K562 (cell line): ENCODE results near the gene OR8B12. TPM values are rescaled to one million over a fixed set of nuclear protein-coding genes. Genes with fewer than 3 reads are reported as not detected.

Experiments
- BDP1 ChIP-seq: IDR thresholded peaks from 3 replicates; pipeline ENCODE4 v1.6.1; 2011; ENCODE audit not compliant: insufficient read length, insufficient read depth
- CREB3 ChIP-seq: fragments of 450-650 bp; conservative IDR thresholded peaks from 2 replicates; pipeline ENCODE4 v1.6.1; 2016; ENCODE audit warnings: missing genetic modification characterization, low read depth, mild to moderate bottlenecking, missing compliant biosample characterization, moderate library complexity
- CXXC5 ChIP-seq: fragments of 250-450 bp; sonication (Bioruptor Pico); IDR thresholded peaks from 2 replicates; pipeline ENCODE4 v1.8.0; 2022; ENCODE audit warnings: inconsistent platforms, mild to moderate bottlenecking, moderate library complexity
- DMBX1 ChIP-seq: fragments of 250-450 bp; sonication (Bioruptor Pico); IDR thresholded peaks from 2 replicates; pipeline ENCODE4 v1.8.0; 2022; ENCODE audit warnings: inconsistent platforms, mild to moderate bottlenecking, moderate library complexity, borderline replicate concordance
- ELK3 ChIP-seq: fragments of 450-650 bp; formaldehyde crosslinking; IDR thresholded peaks from 2 replicates; pipeline ENCODE4 v1.4.0; 2020; ENCODE audit warnings: mild to moderate bottlenecking
- FIP1L1 ChIP-seq: fragments of 200-400 bp; formaldehyde crosslinking; IDR thresholded peaks from 2 replicates; pipeline ENCODE4 v1.6.1; 2018; ENCODE audit warnings: mild to moderate bottlenecking, low read depth, low read length; ENCODE audit not compliant: poor library complexity, severe bottlenecking
- FOXK2 ChIP-seq, 2 experiments: fragments of 450-650 bp; IDR thresholded peaks in 1 of 2; conservative IDR thresholded peaks in 1 of 2; 2 replicates each; pipeline ENCODE4 v1.6.1; 2016; ENCODE audit warnings: low read depth in 2 of 2, mild to moderate bottlenecking in 1 of 2
- HDAC1 ChIP-seq, 2 experiments: fragments of 450-650 bp; IDR thresholded peaks; 2 replicates each; pipeline ENCODE4 v1.6.1; 2016 to 2017; ENCODE audit warnings: inconsistent platforms in 1 of 2, mild to moderate bottlenecking in 1 of 2, moderate library complexity in 1 of 2
- HDAC6 ChIP-seq: IDR thresholded peaks from 2 replicates; pipeline ENCODE4 v1.6.1; 2012; ENCODE audit warnings: low read depth, mild to moderate bottlenecking, control low read depth, inconsistent platforms, low read length, moderate library complexity
- KHSRP ChIP-seq: fragments of 450-650 bp; IDR thresholded peaks from 2 replicates; pipeline ENCODE4 v1.6.1; 2017
- MXI1 ChIP-seq: IDR thresholded peaks from 2 replicates; pipeline ENCODE4 v1.6.1; 2011; ENCODE audit warnings: low read depth, mild to moderate bottlenecking, improper control_type of control experiment, low read length
- NCOA4 ChIP-seq: fragments of 450-650 bp; IDR thresholded peaks from 2 replicates; pipeline ENCODE4 v1.6.1; 2018; ENCODE audit warnings: mild to moderate bottlenecking; ENCODE audit not compliant: partially characterized antibody
- POLR2H ChIP-seq: IDR thresholded peaks from 2 replicates; pipeline ENCODE4 v1.6.1; 2016; ENCODE audit warnings: missing genetic modification characterization, low read depth, mild to moderate bottlenecking, control low read depth, missing compliant biosample characterization, moderate library complexity
- SFPQ ChIP-seq: fragments of 200-400 bp; formaldehyde crosslinking; IDR thresholded peaks from 2 replicates; pipeline ENCODE4 v1.6.1; 2017; ENCODE audit warnings: mild to moderate bottlenecking, low read depth, low read length, moderate library complexity
- SMAD4 ChIP-seq: fragments of 250-450 bp; sonication (Bioruptor Pico); conservative IDR thresholded peaks from 2 replicates; pipeline ENCODE4 v1.8.0; 2021; ENCODE audit warnings: inconsistent platforms, mild to moderate bottlenecking, moderate library complexity
- ZNF24 ChIP-seq: fragments of 450-650 bp; IDR thresholded peaks from 2 replicates; pipeline ENCODE4 v1.6.1; 2016
- ZNF445 ChIP-seq: fragments of 250-450 bp; sonication (Bioruptor Pico); IDR thresholded peaks from 2 replicates; pipeline ENCODE4 v1.4.0; 2020; ENCODE audit warnings: low read depth, mild to moderate bottlenecking, moderate library complexity
- ZNF717 ChIP-seq: fragments of 250-450 bp; sonication (Bioruptor Pico); IDR thresholded peaks from 2 replicates; pipeline ENCODE4 v1.5.0; 2021
- ZNF76 ChIP-seq: fragments of 250-450 bp; sonication (Bioruptor Pico); IDR thresholded peaks from 2 replicates; pipeline ENCODE4 v1.4.0; 2020; ENCODE audit warnings: mild to moderate bottlenecking, moderate library complexity, borderline replicate concordance
- polyA plus RNA-seq, 8 experiments: library from polyadenylated mRNA; depleted of rRNA in 4 of 8; stranded (reverse) in 5 of 8; unstranded in 3 of 8; fragments of >200 nt; fragmentation: Nextera tagmentation in 2 of 8; fragmentation: Illumina TruSeq in 1 of 8; extraction: Ambion mirVana in 2 of 8; extraction: Trizol in 1 of 8; gene quantifications; 2 replicates each; pipeline versions ENCODE4 v1.2.1 to v1.2.3, GENCODE V29; 2011 to 2014; ENCODE audit warnings: inconsistent platforms in 1 of 8, missing spikeins in 1 of 8
- total RNA-seq, 7 experiments: library from RNA; depleted of rRNA in 6 of 7; stranded (reverse); fragments of >200 nt in 6 of 7; fragmentation: Illumina TruSeq in 2 of 7; extraction: Trizol in 2 of 7; gene quantifications; 2 replicates each; pipeline versions ENCODE4 v1.2.1 to v1.2.3, GENCODE V29; 2011 to 2021; ENCODE audit warnings: low replicate concordance in 1 of 7

The OR8B12 gene
- total and polyA plus RNA-seq, 9 of the 15 experiments (the other 6 are each of a cell fraction or from before 2014, with no cell fraction given), result 0.06 TPM; not detected in 8

GRCh38 chr11:124551189-124551588 lies 7.7 kb upstream of the OR8B12 start (continued):
- TF ChIP-seq ZNF76 (CRISPR knock-in tag) (0 out of 2 replicates have a peak, but pooled peaks have one; percentile 35), ELK3 (CRISPR knock-in tag) (no peak), ZNF24 (peak; percentile 93), BDP1 (no peak), ZNF445 (CRISPR knock-in tag) (no peak), FIP1L1 (no peak), POLR2H (tag) (no peak), KHSRP (no peak), HDAC1 (IDR thresholded peaks at IDR 0.05) (no peak), NCOA4 (no peak), FOXK2 (conservative IDR thresholded peaks at IDR 0.05 in 1 of 2, IDR thresholded peaks at IDR 0.05 in 1 of 2; ENCODE audit: low read depth in 2 of 2) (no peak), CXXC5 (CRISPR knock-in tag) (peak; percentile 10; the same call in 1 of the 2 replicates), SFPQ (no peak), ZNF717 (CRISPR knock-in tag) (no peak), HDAC6 (no peak), MXI1 (no peak), DMBX1 (CRISPR knock-in tag) (0 out of 2 replicates have a peak, but pooled peaks have one; percentile 67), CREB3 (tag) (no peak), SMAD4 (CRISPR knock-in tag) (peak; percentile 40; the same call in 1 of the 2 replicates)
- TF ChIP-seq, all 486 proteins: peak for 7
